ENCODE data around the gene COBL. TPM values are rescaled to one million over a fixed set of nuclear protein-coding genes. Genes with fewer than 3 reads are reported as not detected.

Gene COBL
- total and polyA plus RNA-seq, 2 of the 4 experiments (the other 2 are of a cell fraction) = under 0.01 TPM; not detected in 1

- no peak overlapping the region for H3K14ac ChIP-seq (replicated peaks; ENCODE audit: low read depth, low read length)
- no peak overlapping the region for H3K23ac ChIP-seq (ENCODE audit: low read depth, low read length)
- peaks cover 28% of the 10 kb centered on the region for H3K4me1 ChIP-seq (ENCODE audit: control insufficient read depth, insufficient read depth, low read length)
- H3K27ac ChIP-seq (ENCODE audit: insufficient read depth, low read length) = no peak overlapping the region
- H3K4ac ChIP-seq (ENCODE audit: low read depth, low read length) = no peak overlapping the region
- no peak overlapping the region; the same call in 1 of the 2 replicates for H4K5ac ChIP-seq (ENCODE audit: low read depth, low read length)
- intact Hi-C loops (cut with micrococcal nuclease) (no loop called here), in situ Hi-C loops (cut with MboI; ENCODE audit: low sequenced_read_pairs) (no loop called here), dilution Hi-C loops (cut with HindIII; ENCODE audit: low sequenced_read_pairs, unreplicated experiment) (no loop called here)
- H3K4me3 ChIP-seq (ENCODE audit: insufficient read depth, low read depth, low read length) = no peak overlapping the region
- H3K4me2 ChIP-seq (ENCODE audit: low read depth, low read length) = no peak overlapping the region
- no peak overlapping the region for H3K56ac ChIP-seq (ENCODE audit: extremely low read depth, insufficient read depth, low read length)
- H2BK20ac ChIP-seq (ENCODE audit: low read depth, low read length) = peak overlapping the region; percentile 9; the same call in 1 of the 2 replicates
- peaks cover 25% of the 10 kb centered on the region for H3K9me1 ChIP-seq (ENCODE audit: insufficient read depth, low read length)
- no peaks in the 10 kb centered on the region for H3K27me3 ChIP-seq (ENCODE audit: control insufficient read depth, insufficient read depth, low read length)
- DNase-seq = no peak
- peak overlapping the region; percentile 36; the same call in 1 of the 3 replicates for H2BK15ac ChIP-seq (ENCODE audit: low read depth, low read length)
- POLR2A ChIA-PET (ENCODE audit: unreplicated experiment) = no interaction called here
- peaks cover 7% of the 10 kb centered on the region; the same call in 1 of the 2 replicates for H4K20me1 ChIP-seq (ENCODE audit: insufficient read depth, low read length)
- no peak overlapping the region for H3K9ac ChIP-seq (ENCODE audit: low read depth, low read length)
- no peaks in the 10 kb centered on the region for H3K79me1 ChIP-seq (ENCODE audit: low read depth in 1 of 2, low read length in 2 of 2)
- H3K9me3 ChIP-seq (ENCODE audit: control insufficient read depth, insufficient read depth, low read length) = no peaks in the 10 kb centered on the region
- H2AFZ ChIP-seq (replicated peaks; ENCODE audit: low read length, poor library complexity) = no peak overlapping the region
- no peak overlapping the region for H2AK9ac ChIP-seq (replicated peaks; ENCODE audit: low read depth, low read length, poor library complexity)
- CTCF ChIA-PET = no interaction called here
- no peak overlapping the region for H4K91ac ChIP-seq (ENCODE audit: insufficient read depth, low read depth, low read length)
- TF ChIP-seq SMC3 (IDR thresholded peaks at IDR 0.05; ENCODE audit: low read depth, low read length) (no peak), ELK1 (IDR thresholded peaks at IDR 0.05; ENCODE audit: borderline replicate concordance, low read depth, low read length) (no peak), MXI1 (IDR thresholded peaks at IDR 0.05; ENCODE audit: borderline replicate concordance, low read depth, low read length) (no peak), CEBPB (IDR thresholded peaks at IDR 0.05; ENCODE audit: low read depth, low read length) (no peak), FOS (IDR thresholded peaks at IDR 0.05; ENCODE audit: low read depth, low read length) (no peak), BHLHE40 (IDR thresholded peaks at IDR 0.05; ENCODE audit: low read depth, low read length) (no peak), POLR2A (IDR thresholded peaks at IDR 0.05; ENCODE audit: low read depth, low read length) (no peak), RFX5 (IDR thresholded peaks at IDR 0.05; ENCODE audit: low read depth, low read length) (no peak), MAZ (IDR thresholded peaks at IDR 0.05; ENCODE audit: borderline replicate concordance, low read depth, low read length) (no peak), NFE2L2 (IDR thresholded peaks at IDR 0.05; ENCODE audit: low read depth, low read length) (no peak)
- H2AK5ac ChIP-seq (ENCODE audit: low read depth, low read length) = peak overlapping the region; percentile 94
- no TSS peak for BruUV-seq (replicated peaks)
- peak overlapping the region; percentile 67; the same call in 1 of the 2 replicates for H3K18ac ChIP-seq (ENCODE audit: low read depth, low read length)
- ATAC-seq (ENCODE audit: low read depth) = no peak
- H2BK120ac ChIP-seq (ENCODE audit: low read depth, low read length) = peak overlapping the region; percentile 16; the same call in 1 of the 2 replicates
- WGBS, 2 experiments (ENCODE audit: extremely low coverage in 2 of 2, insufficient read length in 1 of 2) = 96% methylated on average over 4 of the region's 10 CpGs; no CpG with 5 or more reads in 1 of the 2 experiments
- no peak overlapping the region for H4K8ac ChIP-seq (ENCODE audit: low read depth in 2 of 2, low read length in 2 of 2)
- no peak overlapping the region for H2BK5ac ChIP-seq (ENCODE audit: low read depth, low read length, poor library complexity, severe bottlenecking)
- no peaks in the 10 kb centered on the region for H3K36me3 ChIP-seq (ENCODE audit: control insufficient read depth, insufficient read depth, low read length)
Measured at GRCh38 chr7:51031216-51031615, 285.4 kb downstream of the COBL start.

Data from IMR-90 (cell line).